NCI-H526 (cell line): Measurements from ENCODE around the gene AGBL1.
"Not testable (repeated sequence)": the region's sequence is repeated elsewhere in the genome, so short reads cannot be mapped to it uniquely, and the experiment has no call there.

ENCODE experiments used
- DNase-seq, 2 experiments: peaks; one replicate each; lab custom pipeline; 2025; lab: John Stamatoyannopoulos, UW

The AGBL1 gene

GRCh38 chr15:86087808-86088207, 8.1 kb downstream of the AGBL1 start:
- peak in 1 of 2 experiments; percentile 4 for DNase-seq

GRCh38 chr15:86089422-86089821, 9.8 kb downstream of the AGBL1 start:
- DNase-seq, result no peak

- DNase-seq, result no peak
Measured at GRCh38 chr15:86101818-86102217, 22.1 kb downstream of the AGBL1 start.

- no peak for DNase-seq
Measured at GRCh38 chr15:86103825-86104224, 24.2 kb downstream of the AGBL1 start.

GRCh38 chr15:86106306-86106705, 26.6 kb downstream of the AGBL1 start:
- DNase-seq, result no peak

GRCh38 chr15:86115145-86115801, 35.6 kb downstream of the AGBL1 start:
- peak in 1 of 2 experiments; percentile 4 for DNase-seq

GRCh38 chr15:86121568-86122225, 42.0 kb downstream of the AGBL1 start:
- DNase-seq, result no peak

GRCh38 chr15:86122691-86123391, 43.2 kb downstream of the AGBL1 start:
- DNase-seq, result not testable (repeated sequence)

GRCh38 chr15:86125775-86126174, 46.1 kb downstream of the AGBL1 start:
- no peak for DNase-seq

- DNase-seq, result no peak
Measured at GRCh38 chr15:86127547-86127946, 47.9 kb downstream of the AGBL1 start.

- DNase-seq, result no peak
Measured at GRCh38 chr15:86135041-86135440, 55.4 kb downstream of the AGBL1 start.

- no peak for DNase-seq
Measured at GRCh38 chr15:86136861-86137260, 57.2 kb downstream of the AGBL1 start.

- no peak for DNase-seq
Measured at GRCh38 chr15:86138798-86139197, 59.1 kb downstream of the AGBL1 start.

GRCh38 chr15:86139828-86140227, 60.2 kb downstream of the AGBL1 start:
- DNase-seq, result peak in 1 of 2 experiments; percentile 23

GRCh38 chr15:86154705-86155104, 75.0 kb downstream of the AGBL1 start:
- no peak for DNase-seq

- DNase-seq, result no peak
Measured at GRCh38 chr15:86155551-86155950, 75.9 kb downstream of the AGBL1 start.

GRCh38 chr15:86157606-86158293, 78.1 kb downstream of the AGBL1 start:
- DNase-seq, result no peak

GRCh38 chr15:86159468-86159867, 79.8 kb downstream of the AGBL1 start:
- no peak for DNase-seq

- DNase-seq, result no peak
Measured at GRCh38 chr15:86161250-86161649, 81.6 kb downstream of the AGBL1 start.

- DNase-seq, result no peak
Measured at GRCh38 chr15:86162172-86162591, 82.5 kb downstream of the AGBL1 start.

- no peak for DNase-seq
Measured at GRCh38 chr15:86162641-86163040, 83.0 kb downstream of the AGBL1 start.

- no peak for DNase-seq
Measured at GRCh38 chr15:86163816-86164215, 84.1 kb downstream of the AGBL1 start.
